NOMO-1 treated with dmso at 0.1 percent for 144 hours (cell line): ENCODE measurements around the gene ARID4B.
"Not testable (repeated sequence)": the region's sequence is repeated elsewhere in the genome, so short reads cannot be mapped to it uniquely, and the experiment has no call there.

ENCODE experiments used
- DNase-seq: peaks from one replicate; lab custom pipeline; 2025; ENCODE audit not compliant: unreplicated experiment; lab: John Stamatoyannopoulos, UW

Gene ARID4B

DNA sequence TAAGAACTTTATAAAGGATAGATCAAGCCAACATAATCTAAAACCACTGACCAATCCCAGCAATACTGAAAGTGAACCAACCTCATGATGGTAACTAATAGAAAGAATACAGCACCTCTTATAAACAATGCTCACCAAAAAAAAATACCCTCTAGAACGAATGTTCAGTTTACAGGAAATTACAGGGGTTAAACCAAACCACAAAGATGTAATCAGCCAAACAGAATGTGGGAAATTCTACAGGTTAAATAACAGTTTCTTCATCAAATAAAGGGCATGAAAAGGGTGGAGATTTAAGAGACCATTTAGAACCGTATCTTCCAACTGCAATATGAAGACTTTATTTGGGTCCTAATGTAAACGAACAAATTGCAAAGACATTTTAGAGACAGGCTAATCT lies 30.4 kb downstream of the ARID4B start:
- DNase-seq, result no peak

- DNase-seq, result no peak
Observed at GRCh38 chr1:235296729-235297128, 31.2 kb downstream of the ARID4B start.

DNA sequence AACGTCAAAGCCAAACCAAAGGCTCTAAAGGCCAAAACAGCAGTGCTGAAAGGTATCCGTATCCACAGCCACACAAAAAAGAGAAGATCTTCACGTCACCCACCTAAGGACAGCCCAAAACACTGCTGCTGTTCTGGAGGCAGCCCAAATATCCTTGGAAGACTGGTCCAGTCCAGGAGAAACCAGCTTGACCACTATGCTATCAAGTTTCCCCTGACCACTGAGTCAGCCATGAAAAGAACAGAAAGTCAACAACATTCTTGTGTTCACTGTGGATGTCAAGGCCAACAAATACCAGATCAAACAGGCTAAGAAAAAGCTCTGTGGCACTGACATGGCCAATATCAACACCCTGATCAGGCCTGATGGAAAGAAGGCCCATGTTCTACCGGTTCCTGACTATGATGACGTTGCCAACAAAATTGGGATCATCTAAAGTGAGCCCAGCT lies 32.1 kb downstream of the ARID4B start:
- DNase-seq, result no peak

DNA sequence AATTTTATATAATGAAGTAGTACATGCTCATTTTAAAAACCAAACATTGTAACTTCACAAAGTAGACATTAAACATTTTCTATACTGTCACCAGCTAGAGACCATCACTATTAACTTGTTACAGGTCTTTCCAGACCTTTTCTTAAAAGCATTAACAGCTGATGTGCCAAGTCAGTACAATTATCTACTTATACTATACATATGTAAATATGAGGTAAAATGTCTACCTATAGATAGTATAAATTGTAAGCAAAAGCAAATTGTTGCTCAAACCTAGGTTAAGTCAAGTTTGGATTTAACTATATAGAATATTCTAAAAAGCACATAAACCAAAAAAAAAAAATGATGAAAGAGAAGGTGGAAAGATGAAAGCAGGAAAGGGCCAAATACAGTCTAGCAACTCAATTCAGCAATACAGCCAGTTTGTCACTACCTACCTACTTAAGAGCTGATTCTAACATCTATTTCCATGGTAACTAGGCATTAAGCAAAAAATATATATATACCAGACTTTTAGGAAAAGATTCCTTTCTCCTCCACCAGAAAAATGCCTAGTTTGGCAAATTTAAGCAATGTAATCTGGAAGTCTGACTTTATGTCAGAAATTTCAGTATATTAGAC lies 34.5 kb downstream of the ARID4B start:
- no peak for DNase-seq

DNA sequence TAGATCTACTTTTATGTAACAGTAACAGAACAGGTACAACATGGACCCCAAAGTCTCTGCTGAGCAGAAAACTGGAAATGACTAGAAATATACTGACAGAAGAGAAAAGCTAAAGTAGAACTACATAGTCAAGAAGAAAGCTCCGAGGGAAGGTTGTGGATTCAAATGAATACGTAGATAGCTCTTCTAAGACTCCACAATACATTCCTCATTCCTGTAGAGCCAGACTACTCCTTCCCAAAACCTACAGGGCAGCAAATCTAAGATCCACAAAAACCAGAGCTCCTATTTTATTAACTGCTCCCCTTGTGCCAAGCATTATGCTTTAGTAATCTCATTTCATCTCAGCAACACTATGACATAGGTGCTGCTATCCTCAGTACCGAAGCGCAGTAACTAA lies 35.2 kb downstream of the ARID4B start:
- DNase-seq, result no peak

DNA sequence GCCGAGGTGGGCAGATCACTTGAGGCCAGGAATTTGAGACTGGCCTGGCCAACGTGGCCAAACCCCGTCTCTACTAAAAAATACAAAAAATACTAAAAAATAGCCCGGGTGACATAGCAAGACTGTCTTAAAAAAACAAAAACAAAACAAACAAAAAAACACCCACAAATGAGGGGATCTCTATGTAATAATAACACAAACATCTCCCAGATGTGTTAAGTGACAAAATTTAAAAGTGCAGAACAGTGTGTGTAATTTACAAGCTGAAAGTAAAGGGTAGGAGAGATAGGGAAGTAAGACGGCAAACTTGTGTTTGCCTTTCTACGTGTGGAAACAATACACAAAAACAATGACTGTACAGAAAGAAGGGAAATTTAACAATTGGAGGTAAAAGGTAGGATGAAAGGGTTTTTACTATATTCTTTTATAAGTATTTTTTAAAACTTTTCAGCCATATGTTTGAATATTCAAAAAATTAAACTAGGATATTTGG lies 36.3 kb downstream of the ARID4B start:
- no peak for DNase-seq

DNA sequence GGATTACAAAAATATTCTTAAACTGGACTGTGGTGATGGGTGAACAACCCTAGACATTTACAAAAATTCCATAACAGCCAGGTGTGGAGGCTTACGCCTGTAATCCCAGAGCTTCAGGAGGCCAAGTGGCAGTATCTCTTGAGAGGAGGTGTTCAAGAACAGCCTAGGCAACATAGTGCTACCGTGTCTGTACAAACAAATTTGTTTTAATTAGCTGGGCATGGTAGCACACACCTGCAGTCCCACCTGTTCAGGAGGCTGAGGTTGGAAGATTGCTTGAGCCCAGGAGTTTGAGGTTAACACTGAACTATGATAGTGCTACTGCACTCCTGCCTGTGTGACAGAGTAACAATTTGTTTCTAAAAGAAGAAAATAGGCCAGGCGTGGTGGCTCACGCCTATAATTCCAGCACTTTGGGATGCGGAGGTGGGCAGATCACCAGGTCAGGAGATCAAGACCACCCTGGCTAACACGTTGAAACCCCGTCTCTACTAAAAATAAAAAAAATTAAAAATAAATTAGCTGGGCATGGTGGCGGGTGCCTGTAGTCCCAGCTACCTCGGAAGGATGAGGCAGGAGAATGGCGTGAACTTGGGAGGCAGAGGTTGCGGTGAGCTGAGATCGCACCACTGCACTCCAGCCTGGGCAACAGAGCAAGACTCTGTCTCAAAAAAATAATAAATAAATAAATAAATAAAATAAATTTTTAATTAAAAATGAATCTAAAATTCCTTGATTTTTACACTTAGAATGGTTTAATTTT lies 37.1 kb downstream of the ARID4B start:
- no peak for DNase-seq

- DNase-seq, result no peak
Observed at GRCh38 chr1:235289859-235290739, 37.9 kb downstream of the ARID4B start.

GRCh38 chr1:235287208-235287882 lies 40.6 kb downstream of the ARID4B start:
- no peak for DNase-seq

DNA sequence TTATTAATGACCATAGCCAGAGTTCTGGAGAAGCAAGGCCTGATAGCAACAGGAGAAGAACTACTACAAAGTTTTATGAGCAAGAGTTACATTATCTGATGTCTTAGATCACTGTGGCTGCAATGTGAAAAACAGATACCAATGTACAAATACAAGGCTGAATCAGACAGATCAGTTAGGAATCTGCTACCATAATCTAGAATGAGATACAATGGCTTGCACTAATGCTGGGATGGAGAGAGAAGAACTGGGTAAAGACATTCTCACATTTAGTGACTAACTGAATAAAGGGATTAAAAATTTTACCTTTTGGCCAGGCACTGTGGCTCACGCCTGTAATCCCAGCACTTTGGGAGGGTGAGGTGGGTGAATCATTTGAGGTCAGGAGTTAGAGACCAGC lies 41.3 kb downstream of the ARID4B start:
- DNase-seq, result no peak

DNA sequence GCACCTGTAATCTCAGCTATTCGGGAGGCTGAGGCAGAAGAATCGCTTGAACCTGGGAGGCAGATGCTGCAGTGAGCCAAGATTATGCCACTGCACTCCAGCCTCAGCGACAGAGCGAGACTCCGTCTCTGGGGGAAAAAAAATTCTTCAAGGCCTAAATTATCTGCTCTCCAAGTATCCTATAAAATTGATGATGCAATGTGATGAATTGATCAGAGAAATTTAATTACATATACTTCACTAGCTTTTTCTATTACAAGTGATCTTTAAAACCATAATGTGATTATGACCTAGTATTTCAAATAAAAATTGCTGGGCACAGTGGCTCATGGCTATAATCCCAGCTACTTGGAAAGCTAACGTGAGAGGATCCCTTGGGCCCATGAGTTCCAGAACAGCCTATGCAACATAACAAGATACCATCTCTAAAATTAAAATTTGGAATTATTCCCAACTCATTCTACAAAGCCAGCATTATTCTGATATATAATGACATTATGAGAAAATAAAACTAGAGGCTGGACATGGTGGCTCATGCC lies 43.7 kb downstream of the ARID4B start:
- no peak for DNase-seq

GRCh38 chr1:235283636-235284035 lies 44.3 kb downstream of the ARID4B start:
- not testable (repeated sequence) for DNase-seq

- DNase-seq, result no peak
Observed at GRCh38 chr1:235280467-235280866, 47.5 kb downstream of the ARID4B start.

GRCh38 chr1:235279694-235280093 lies 48.3 kb downstream of the ARID4B start:
- no peak for DNase-seq

GRCh38 chr1:235278915-235279292 lies 49.1 kb downstream of the ARID4B start:
- DNase-seq, result no peak

- no peak for DNase-seq
Observed at GRCh38 chr1:235278233-235278914, 49.6 kb downstream of the ARID4B start.

- no peak for DNase-seq
Observed at GRCh38 chr1:235277709-235278108, 50.3 kb downstream of the ARID4B start.

DNA sequence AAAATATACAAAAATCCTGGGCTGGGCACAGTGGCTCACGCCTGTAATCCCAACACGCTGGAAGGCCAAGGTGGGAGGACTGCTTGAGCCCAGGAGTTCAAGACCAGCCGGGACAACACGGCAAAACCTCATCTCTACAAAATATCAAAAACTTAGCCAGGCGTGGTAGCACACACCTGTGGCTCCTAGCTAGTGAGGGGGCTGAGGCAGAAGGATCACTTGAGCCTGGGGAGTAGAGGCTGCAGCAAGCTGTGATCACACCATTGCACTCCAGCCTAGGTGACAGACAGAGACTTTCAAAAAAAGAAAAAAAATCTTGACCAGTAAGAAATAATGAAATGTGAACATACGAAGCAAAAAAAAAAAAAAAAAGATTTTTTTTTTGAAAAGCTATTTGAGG lies 52.1 kb downstream of the ARID4B start:
- DNase-seq, result no peak

- DNase-seq, result peak; percentile 48
Observed at GRCh38 chr1:235275223-235275622, 52.8 kb downstream of the ARID4B start.

DNA sequence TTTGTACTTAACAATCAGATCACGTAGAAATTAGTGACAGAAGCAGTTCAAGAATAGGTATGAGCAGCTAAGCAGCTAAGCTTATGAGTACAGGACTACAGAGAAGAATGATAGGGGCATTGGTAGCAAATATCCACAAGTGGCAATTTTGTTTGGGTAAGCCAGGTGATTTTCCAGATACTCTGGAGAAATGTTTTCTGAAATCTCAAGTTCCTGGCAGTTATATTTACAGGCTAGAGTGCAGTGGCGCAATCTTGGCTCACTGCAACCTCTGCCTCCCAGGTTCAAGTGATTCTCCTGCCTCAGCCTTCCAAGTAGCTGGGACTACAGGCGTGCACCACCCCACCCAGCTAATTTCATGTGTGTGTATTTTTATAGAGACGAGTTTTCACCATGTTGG lies 55.1 kb downstream of the ARID4B start:
- DNase-seq, result no peak
